ENCODE data around the gene MLH3.

GRCh38 chr14:74988993-74989392 lies 62.3 kb downstream of the MLH3 start:
- TF ChIP-seq CTCF (conservative IDR thresholded peaks at IDR 0.05; ENCODE audit: low read length), result no peak
- TF ChIP-seq EZH2phosphoT487 (IDR thresholded peaks at IDR 0.05; ENCODE audit: borderline replicate concordance, low read depth, low read length), result no peak

Measured in OCI-LY7 (cell line).